Sigmoid colon (tissue), 7 donors: ENCODE results near the gene CCN2. TPM values are rescaled to one million over a fixed set of nuclear protein-coding genes. Genes with fewer than 3 reads are reported as not detected.

Experiments used
- DNase-seq: peaks from one replicate; pipeline ENCODE4 v3.0.0-alpha.2; 2019
- H3K27ac ChIP-seq, 4 donors: fragments of 200-600 bp; sonication (generic); one replicate each; pipeline ENCODE4 v1.5.1; 2016 to 2019; ENCODE audit warnings: mild to moderate bottlenecking in 1 of 4
- H3K27me3 ChIP-seq, 3 donors: fragments of 200-600 bp; sonication (generic); one replicate each; pipeline ENCODE4 v1.5.1; 2019; ENCODE audit warnings: mild to moderate bottlenecking in 1 of 3
- H3K36me3 ChIP-seq, 4 donors: fragments of 200-600 bp; sonication (generic); one replicate each; pipeline ENCODE4 v1.5.1; 2016 to 2019
- H3K4me1 ChIP-seq, 4 donors: fragments of 200-600 bp; sonication (generic); one replicate each; pipeline ENCODE4 v1.5.1; 2017 to 2019
- H3K4me3 ChIP-seq, 4 donors: fragments of 200-600 bp; sonication (generic); one replicate each; pipeline ENCODE4 v1.5.1; 2017 to 2019; ENCODE audit warnings: mild to moderate bottlenecking in 2 of 4, moderate library complexity in 1 of 4
- H3K9me3 ChIP-seq, 4 donors: fragments of 200-600 bp in 3 of 4; sonication (generic) in 3 of 4; one replicate each; pipeline versions ENCODE4 v1.5.1 to v1.6.1; 2013 to 2019
- EP300 ChIP-seq, 4 donors: sonication (generic); formaldehyde crosslinking; IDR thresholded peaks; one replicate each; pipeline ENCODE4 v1.6.1; 2017; ENCODE audit warnings: antibody characterized with exemption in 4 of 4
- POLR2A ChIP-seq, 2 donors: fragments of 450-650 bp; IDR thresholded peaks; one replicate each; pipeline ENCODE4 v1.6.1; 2016; ENCODE audit warnings: antibody characterized with exemption in 2 of 2, mild to moderate bottlenecking in 2 of 2, moderate library complexity in 2 of 2
- POLR2AphosphoS5 ChIP-seq, 4 donors: sonication (generic); formaldehyde crosslinking; IDR thresholded peaks; one replicate each; pipeline ENCODE4 v1.6.1; 2017; ENCODE audit warnings: antibody characterized with exemption in 4 of 4
- WGBS, 2 donors: extraction: QIAGEN DNeasy Blood & Tissue Kit; methylation state at CpG; one replicate each; pipeline ENCODE4 v1.1.7; 2013; 5-methylcytosine and 5-hydroxymethylcytosine counted together
- intact Hi-C: fragments of 100-400 bp; cut with DNase I; formaldehyde crosslinking; loops from one replicate; pipeline ENCODE4 v1.15.1; 2023
- polyA plus RNA-seq, 3 donors: library from polyadenylated mRNA; stranded (reverse); fragments of 200-250 nt; gene quantifications; one replicate each; pipeline ENCODE4 v1.2.3, GENCODE V29; 2013
- total RNA-seq, 4 donors: library from RNA; depleted of rRNA; stranded (reverse); fragments of >200 nt; gene quantifications; one replicate each; pipeline ENCODE4 v1.1.0, GENCODE V29; 2016
- TF ChIP-seq, protein P1 (sequence below), 4 experiments: fragments of 450-650 bp in 3 of 4; fragments of 200-600 bp in 1 of 4; IDR thresholded peaks; one replicate each; pipeline ENCODE4 v1.5.1; 2016 to 2019; ENCODE audit warnings: antibody characterized with exemption in 4 of 4, mild to moderate bottlenecking in 3 of 4, moderate library complexity in 2 of 4
- donor health status: healthy with polysubstance abuse.
- donor health status: Bipolar disorder and iron deficiency.
- donor health status: healthy.

Gene CCN2
- total and polyA plus RNA-seq, 7 donors, result 7.4 to 179 (median 43.5) TPM

DNA sequence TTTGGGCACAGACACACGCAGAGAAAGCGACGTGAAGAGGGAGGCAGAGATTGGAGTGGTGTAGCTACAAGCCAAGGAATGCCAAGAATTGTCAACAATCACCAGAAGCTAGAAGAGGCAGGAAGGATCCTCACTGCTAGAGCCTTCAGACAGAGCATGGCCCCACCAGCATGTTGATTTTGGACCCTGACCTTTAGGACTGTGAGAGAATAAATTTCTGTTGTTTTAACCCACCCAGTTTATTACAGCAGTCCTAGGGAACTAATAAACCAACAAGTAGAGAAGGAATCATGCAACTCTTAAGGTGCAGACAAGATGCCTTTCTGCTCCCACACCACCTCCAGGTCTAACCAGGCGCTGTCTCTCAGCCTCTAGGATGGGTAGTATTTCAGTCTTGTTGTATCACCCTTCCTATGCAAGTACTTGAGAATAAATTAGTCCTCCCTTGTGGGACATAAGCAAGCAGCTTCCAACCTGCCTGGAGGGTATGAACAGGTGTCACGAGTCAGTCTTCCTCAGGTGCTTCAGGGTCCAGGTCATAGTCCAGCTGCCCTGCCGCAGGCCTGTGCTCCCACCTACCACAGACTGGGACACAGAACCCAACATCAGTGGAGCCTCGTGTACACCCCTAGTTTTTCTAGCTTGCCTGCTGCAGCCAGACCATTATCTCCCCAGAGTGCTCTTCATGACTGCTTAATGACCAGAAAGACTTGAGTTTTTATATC is 46.4 kb upstream of the CCN2 start:
- no peak overlapping the region for H3K27ac ChIP-seq
- H3K9me3 ChIP-seq, result no peaks in the 10 kb centered on the region
- H3K36me3 ChIP-seq, result no peaks in the 10 kb centered on the region
- H3K4me1 ChIP-seq, result peaks cover 0 to 8% (median 0%) of the 10 kb centered on the region in 4 donors
- intact Hi-C loops, result no loop called here
- H3K4me3 ChIP-seq, result no peak overlapping the region
- DNase-seq, result no peak
- TF ChIP-seq POLR2A (IDR thresholded peaks at IDR 0.05) (no peak), POLR2AphosphoS5 (IDR thresholded peaks at IDR 0.05) (no peak), EP300 (IDR thresholded peaks at IDR 0.05) (no peak)
- TF ChIP-seq, protein P1, sequence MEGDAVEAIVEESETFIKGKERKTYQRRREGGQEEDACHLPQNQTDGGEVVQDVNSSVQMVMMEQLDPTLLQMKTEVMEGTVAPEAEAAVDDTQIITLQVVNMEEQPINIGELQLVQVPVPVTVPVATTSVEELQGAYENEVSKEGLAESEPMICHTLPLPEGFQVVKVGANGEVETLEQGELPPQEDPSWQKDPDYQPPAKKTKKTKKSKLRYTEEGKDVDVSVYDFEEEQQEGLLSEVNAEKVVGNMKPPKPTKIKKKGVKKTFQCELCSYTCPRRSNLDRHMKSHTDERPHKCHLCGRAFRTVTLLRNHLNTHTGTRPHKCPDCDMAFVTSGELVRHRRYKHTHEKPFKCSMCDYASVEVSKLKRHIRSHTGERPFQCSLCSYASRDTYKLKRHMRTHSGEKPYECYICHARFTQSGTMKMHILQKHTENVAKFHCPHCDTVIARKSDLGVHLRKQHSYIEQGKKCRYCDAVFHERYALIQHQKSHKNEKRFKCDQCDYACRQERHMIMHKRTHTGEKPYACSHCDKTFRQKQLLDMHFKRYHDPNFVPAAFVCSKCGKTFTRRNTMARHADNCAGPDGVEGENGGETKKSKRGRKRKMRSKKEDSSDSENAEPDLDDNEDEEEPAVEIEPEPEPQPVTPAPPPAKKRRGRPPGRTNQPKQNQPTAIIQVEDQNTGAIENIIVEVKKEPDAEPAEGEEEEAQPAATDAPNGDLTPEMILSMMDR (IDR thresholded peaks at IDR 0.05), result no peak
- H3K27me3 ChIP-seq, result no peaks in the 10 kb centered on the region
- WGBS, 2 donors, result 65 to 86% methylated on average over 7 of the region's 7 CpGs

DNA sequence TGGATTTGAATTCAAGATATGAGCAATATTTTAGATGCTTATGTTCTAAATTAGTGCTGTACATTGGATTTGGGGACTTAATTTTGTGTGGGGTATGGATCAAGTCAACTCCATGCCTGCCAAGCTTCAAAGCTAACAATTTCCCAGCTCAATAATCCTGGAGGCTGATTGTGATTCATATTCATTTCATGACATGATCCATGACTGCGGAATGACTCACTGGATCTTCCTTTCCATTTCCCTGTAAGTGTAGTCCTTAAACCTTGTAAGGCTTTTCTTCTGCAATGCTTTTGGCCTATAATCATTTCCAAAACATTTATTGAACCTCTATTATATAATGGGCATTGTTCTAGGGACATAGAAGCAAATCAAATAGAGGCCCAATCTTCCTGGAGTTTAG is 44.7 kb upstream of the CCN2 start:
- Histone ChIP-seq H3K36me3 (no peaks in the 10 kb centered on the region), H3K9me3 (no peaks in the 10 kb centered on the region), H3K4me3 (no peak overlapping the region), H3K27ac (no peak overlapping the region), H3K27me3 (no peaks in the 10 kb centered on the region), H3K4me1 (peaks cover 0 to 8% (median 0%) of the 10 kb centered on the region in 4 donors)
- intact Hi-C loops, result no loop called here
- no peak for DNase-seq
- 39 to 86% methylated on average over 1 of the region's 1 CpG for WGBS, 2 donors
- TF ChIP-seq POLR2A (IDR thresholded peaks at IDR 0.05) (no peak), EP300 (IDR thresholded peaks at IDR 0.05) (no peak), POLR2AphosphoS5 (IDR thresholded peaks at IDR 0.05) (no peak)
- TF ChIP-seq, protein P1 (IDR thresholded peaks at IDR 0.05), result no peak

DNA sequence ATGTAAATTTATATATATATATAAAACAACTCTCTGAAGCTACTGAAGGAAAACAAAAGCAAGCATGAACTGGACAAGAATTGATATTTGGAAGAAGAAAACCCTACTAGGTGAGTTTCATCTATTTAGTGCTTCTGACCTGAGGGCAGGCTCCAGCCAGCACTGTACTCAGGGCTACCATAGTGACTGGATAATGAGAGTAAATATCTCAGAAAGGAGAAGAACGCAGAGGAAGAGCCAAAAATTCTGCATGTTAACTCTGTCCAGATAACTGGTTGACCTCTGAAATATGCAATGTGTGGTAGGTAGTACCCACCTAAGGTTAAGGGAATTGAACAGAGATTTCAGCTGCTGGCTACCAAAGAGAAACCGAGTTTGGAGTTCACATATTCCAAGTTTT is 41.4 kb upstream of the CCN2 start:
- no peak overlapping the region for H3K27ac ChIP-seq
- H3K27me3 ChIP-seq, result no peaks in the 10 kb centered on the region
- intact Hi-C loops, result no loop called here
- no peaks in the 10 kb centered on the region for H3K4me1 ChIP-seq
- H3K4me3 ChIP-seq, result no peak overlapping the region
- no peaks in the 10 kb centered on the region for H3K9me3 ChIP-seq
- TF ChIP-seq POLR2A (IDR thresholded peaks at IDR 0.05), result no peak
- no peak for DNase-seq
- WGBS, 2 donors, result 47 to 89% methylated on average over 2 of the region's 2 CpGs
- no peaks in the 10 kb centered on the region for H3K36me3 ChIP-seq

DNA sequence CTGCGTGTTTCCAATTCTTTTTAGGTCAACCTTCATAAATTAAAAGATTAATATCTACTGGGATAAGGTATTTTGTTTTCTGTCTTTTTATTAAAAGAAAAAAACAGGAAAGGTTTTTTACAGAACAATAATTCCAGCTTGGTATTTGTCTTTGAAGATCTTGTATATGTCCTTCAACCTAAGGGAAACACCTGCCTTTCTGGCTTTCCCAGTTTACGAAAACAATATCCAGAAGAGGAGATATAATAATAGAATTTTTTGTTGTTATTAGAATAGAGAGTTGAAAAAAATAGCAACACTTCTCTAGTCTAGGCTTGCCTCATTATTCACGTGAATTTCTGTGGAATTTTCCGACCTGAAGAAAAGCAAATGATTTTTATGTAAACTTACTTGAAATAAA is 37.9 kb upstream of the CCN2 start:
- H3K27me3 ChIP-seq, result no peaks in the 10 kb centered on the region
- H3K4me1 ChIP-seq, result no peaks in the 10 kb centered on the region
- H3K27ac ChIP-seq, result no peak overlapping the region
- H3K36me3 ChIP-seq, result no peaks in the 10 kb centered on the region
- no peak overlapping the region for H3K4me3 ChIP-seq
- DNase-seq, result no peak
- 79 to 93% methylated on average over 4 of the region's 4 CpGs for WGBS, 2 donors
- TF ChIP-seq POLR2AphosphoS5 (IDR thresholded peaks at IDR 0.05), result no peak
- TF ChIP-seq, protein P1 (IDR thresholded peaks at IDR 0.05), result no peak
- no peak for TF ChIP-seq EP300 (IDR thresholded peaks at IDR 0.05)
- no peak for TF ChIP-seq POLR2A (IDR thresholded peaks at IDR 0.05)
- intact Hi-C loops, result no loop called here
- no peaks in the 10 kb centered on the region for H3K9me3 ChIP-seq

DNA sequence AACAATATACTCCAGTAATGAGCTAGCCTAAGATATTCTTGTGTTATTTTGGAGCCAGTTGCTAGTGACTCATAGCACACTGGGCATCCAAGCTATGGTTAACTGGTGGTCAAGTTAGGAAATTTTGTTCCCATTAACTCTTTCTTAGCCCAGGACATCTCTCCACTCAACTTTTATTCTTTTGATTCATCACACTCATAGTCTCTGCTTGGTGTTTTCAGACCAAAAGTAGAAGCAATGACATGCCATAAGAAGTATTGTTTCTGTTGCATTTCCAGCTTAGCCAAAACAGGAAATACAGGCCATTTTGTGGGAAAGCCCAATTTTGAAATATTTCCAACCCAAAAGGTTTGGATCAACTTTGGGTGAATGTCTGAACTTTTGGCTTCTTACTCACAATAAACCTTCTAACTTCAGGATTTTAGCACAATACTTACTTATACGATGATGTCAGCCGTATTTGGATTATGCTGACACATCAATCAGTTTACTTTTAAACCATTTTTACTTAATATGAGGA is 31.6 kb upstream of the CCN2 start:
- 87 to 88% methylated on average over 2 of the region's 2 CpGs for WGBS, 2 donors
- no peak overlapping the region for H3K27ac ChIP-seq
- TF ChIP-seq POLR2A (IDR thresholded peaks at IDR 0.05), result no peak
- TF ChIP-seq, protein P1 (IDR thresholded peaks at IDR 0.05), result no peak
- TF ChIP-seq POLR2AphosphoS5 (IDR thresholded peaks at IDR 0.05), result no peak
- TF ChIP-seq EP300 (IDR thresholded peaks at IDR 0.05), result no peak
- no peaks in the 10 kb centered on the region for H3K27me3 ChIP-seq
- intact Hi-C loops, result no loop called here
- no peak for DNase-seq
- H3K4me3 ChIP-seq, result no peak overlapping the region
- no peaks in the 10 kb centered on the region for H3K9me3 ChIP-seq
- no peaks in the 10 kb centered on the region for H3K36me3 ChIP-seq
- H3K4me1 ChIP-seq, result peaks cover 0 to 35% (median 19%) of the 10 kb centered on the region in 4 donors
